Measurements from ENCODE around the gene AGXT. TPM values are rescaled to one million over a fixed set of nuclear protein-coding genes. Genes with fewer than 3 reads are reported as not detected.

Gene AGXT
- total RNA-seq, 2 experiments from 2014 or later = not detected

DNA sequence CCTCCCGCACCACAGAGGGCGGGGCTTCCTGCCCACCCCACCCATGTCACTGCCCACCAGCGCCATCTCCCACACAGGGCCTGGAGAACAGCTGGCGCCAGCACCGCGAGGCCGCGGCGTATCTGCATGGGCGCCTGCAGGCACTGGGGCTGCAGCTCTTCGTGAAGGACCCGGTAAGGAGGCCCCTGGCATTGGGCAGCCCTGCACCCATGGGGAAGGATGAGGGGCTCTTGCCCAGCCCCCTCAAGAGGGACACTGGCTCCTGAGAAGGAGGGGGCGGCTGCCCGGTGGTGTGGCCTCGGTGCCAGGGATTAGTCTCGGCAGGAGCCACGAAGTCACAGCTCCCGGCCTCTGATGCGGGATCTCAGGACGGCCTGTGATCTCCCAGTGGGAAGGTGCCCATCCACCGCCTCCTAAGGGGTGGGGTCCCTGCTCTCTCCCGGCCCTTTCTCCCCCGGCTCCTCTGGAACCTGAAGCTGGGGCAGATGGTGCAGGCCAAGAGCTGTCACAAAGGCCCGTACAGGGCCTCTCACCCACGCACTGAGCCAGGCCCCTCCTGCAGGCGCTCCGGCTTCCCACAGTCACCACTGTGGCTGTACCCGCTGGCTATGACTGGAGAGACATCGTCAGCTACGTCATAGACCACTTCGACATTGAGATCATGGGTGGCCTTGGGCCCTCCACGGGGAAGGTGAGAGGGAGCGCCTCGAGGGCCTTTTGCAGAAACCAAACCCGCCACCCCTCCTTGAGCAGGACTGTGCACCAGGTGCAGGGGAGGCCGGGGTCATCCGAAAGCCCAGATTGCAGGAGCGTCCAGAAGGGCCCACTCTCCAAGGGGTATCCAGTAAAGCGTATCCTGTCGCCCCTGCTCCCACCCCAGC lies 9.1 kb downstream of the AGXT start:
- no peaks in the 10 kb centered on the region for H3K36me3 Mint-ChIP-seq (ENCODE audit: low read depth)

DNA sequence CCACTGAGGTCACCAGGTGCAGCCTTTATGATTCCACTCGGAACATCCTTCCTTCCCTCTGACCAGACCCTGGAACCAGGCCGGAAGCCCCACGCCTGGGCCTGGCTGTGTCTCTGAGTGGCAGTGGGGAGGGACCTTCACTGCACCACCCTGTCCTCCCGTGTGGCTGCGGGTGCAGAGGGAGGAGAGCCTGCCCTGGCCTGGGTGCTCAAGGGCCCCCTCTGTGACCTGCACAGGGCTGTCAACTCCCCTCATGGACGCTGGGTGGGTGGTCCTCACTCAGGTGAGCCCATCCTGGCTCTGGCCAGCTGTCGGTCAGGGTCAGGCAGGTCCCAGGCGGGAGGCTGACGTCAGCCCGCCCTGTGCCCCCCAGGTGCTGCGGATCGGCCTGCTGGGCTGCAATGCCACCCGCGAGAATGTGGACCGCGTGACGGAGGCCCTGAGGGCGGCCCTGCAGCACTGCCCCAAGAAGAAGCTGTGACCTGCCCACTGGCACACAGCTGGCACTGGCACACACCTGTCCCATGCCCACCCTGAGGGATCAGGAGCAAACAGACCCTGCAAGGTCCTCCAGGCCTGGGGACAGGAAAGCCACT lies 9.8 kb downstream of the AGXT start:
- no peak for DNase-seq
- POLR2A ChIA-PET = no interaction called here
- no peak overlapping the region for H3K4me3 Mint-ChIP-seq
- H3K27me3 Mint-ChIP-seq = peaks cover 7% of the 10 kb centered on the region
- H3K9me3 Mint-ChIP-seq = no peaks in the 10 kb centered on the region
- no peak overlapping the region for H3K27ac Mint-ChIP-seq
- CTCF ChIA-PET = no interaction called here
- H3K4me1 Mint-ChIP-seq = no peaks in the 10 kb centered on the region
- H3K36me3 Mint-ChIP-seq (ENCODE audit: low read depth) = no peaks in the 10 kb centered on the region

More for the DNA sequence above, 9.1 kb downstream of the AGXT start:
- H3K27me3 Mint-ChIP-seq = peaks cover 5% of the 10 kb centered on the region
- H3K4me1 Mint-ChIP-seq = no peaks in the 10 kb centered on the region
- H3K9me3 Mint-ChIP-seq = no peaks in the 10 kb centered on the region
- no peak overlapping the region for H3K27ac Mint-ChIP-seq
- no peak overlapping the region for H3K4me3 Mint-ChIP-seq
- no peak for DNase-seq
- CTCF ChIA-PET = no interaction called here
- POLR2A ChIA-PET = no interaction called here

DNA sequence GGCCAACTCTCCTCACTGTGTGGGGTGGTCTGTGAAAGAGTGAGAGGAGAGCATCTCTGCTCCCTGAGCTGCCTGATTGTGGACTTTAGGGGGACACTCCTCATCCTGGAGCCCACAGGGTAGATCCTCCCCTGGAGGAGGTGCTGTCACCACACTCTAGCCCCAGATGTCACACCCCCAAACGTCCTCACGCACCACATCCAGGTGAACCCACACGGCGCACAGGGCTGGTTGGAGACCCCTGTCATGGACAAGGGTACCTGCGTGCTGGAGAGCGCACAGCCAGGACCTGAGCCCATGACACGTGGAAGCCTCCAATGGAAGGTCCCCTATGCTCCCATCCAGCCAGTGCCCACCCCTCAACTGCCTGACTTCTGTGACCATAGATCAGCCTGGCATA lies 10.5 kb downstream of the AGXT start:
- H3K9me3 Mint-ChIP-seq = no peaks in the 10 kb centered on the region
- H3K36me3 Mint-ChIP-seq (ENCODE audit: low read depth) = no peaks in the 10 kb centered on the region
- ChIA-PET CTCF (no interaction called here), POLR2A (no interaction called here)
- H3K27ac Mint-ChIP-seq = no peak overlapping the region
- no peak for DNase-seq
- H3K27me3 Mint-ChIP-seq = peaks cover 7% of the 10 kb centered on the region
- H3K4me1 Mint-ChIP-seq = no peaks in the 10 kb centered on the region
- H3K4me3 Mint-ChIP-seq = no peak overlapping the region

DNA sequence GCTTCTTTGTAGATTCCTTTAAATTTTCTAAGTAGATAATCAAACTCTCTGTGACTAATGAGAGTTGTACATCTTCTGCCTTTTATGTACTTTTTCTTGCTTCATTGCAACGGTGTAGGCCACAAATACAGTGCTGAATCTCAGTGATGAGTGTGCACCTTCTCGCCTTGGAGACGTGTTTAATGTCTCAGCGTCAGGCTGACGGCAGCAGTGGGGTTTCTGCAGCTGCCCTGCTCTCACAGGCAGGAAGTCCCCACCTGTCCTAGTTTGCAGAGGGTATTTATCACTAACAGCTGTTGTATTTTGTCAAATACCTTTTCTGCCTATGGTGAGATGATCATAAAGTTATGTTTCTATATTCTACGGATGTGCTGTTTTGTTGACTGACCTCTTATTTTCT lies 13.3 kb downstream of the AGXT start:
- Mint-ChIP-seq H3K36me3 (ENCODE audit: low read depth) (no peaks in the 10 kb centered on the region), H3K27me3 (peaks cover 7% of the 10 kb centered on the region), H3K4me1 (no peaks in the 10 kb centered on the region), H3K27ac (no peak overlapping the region), H3K4me3 (no peak overlapping the region), H3K9me3 (no peaks in the 10 kb centered on the region)
- CTCF ChIA-PET = interaction anchor here (1.0 kb wide), 1 partner anchor 196 kb away, joined by 3 read pairs; no protein-coding TSS in a partner anchor
- POLR2A ChIA-PET = no interaction called here
- no peak for DNase-seq

DNA sequence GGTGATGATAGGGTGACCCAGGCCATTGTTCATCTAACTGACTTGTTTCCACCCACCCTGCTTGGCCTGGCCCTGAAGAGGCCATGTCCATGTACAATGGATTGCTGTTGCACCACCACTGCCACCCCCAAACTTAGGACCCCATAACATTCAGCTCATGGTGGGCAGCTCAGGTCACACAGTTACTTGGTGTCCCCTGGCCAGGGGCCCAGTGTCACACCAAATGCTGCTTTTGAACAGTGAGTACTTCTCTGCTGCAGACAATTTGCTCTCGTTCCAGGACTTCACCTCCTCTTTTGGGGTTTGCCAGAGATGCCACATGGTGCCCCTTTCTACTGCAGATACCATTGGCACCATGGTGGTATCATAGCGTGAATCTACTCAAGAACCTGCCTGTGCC lies 15.6 kb downstream of the AGXT start:
- Mint-ChIP-seq H3K27me3 (peaks cover 7% of the 10 kb centered on the region), H3K27ac (no peak overlapping the region), H3K4me3 (no peak overlapping the region), H3K4me1 (no peaks in the 10 kb centered on the region), H3K9me3 (no peaks in the 10 kb centered on the region), H3K36me3 (ENCODE audit: low read depth) (no peaks in the 10 kb centered on the region)
- ChIA-PET POLR2A (no interaction called here), CTCF (no interaction called here)
- no peak for DNase-seq

DNA sequence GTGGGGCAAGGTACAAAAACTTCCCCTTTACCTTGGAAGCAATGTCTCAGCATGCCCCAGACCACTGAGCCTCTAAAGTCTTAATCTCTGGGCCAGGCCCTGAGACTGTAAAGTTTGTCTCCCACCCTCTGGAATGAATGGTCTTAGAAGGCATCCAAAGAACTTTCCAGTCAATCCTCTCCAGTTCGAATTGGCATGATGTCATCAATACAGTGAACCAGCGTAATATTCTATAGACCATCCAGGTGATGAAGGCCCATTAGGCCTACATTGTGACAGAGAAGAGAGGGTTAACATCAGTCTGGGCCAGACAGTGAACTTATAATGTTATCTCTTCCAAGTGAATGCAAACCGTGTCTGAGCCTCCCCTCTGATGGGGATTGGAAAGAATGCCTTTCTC lies 16.1 kb downstream of the AGXT start:
- Mint-ChIP-seq H3K4me3 (no peak overlapping the region), H3K36me3 (ENCODE audit: low read depth) (no peaks in the 10 kb centered on the region), H3K27ac (no peak overlapping the region), H3K4me1 (no peaks in the 10 kb centered on the region), H3K9me3 (no peaks in the 10 kb centered on the region), H3K27me3 (peaks cover 7% of the 10 kb centered on the region)
- CTCF ChIA-PET = no interaction called here
- POLR2A ChIA-PET = no interaction called here
- DNase-seq = no peak

DNA sequence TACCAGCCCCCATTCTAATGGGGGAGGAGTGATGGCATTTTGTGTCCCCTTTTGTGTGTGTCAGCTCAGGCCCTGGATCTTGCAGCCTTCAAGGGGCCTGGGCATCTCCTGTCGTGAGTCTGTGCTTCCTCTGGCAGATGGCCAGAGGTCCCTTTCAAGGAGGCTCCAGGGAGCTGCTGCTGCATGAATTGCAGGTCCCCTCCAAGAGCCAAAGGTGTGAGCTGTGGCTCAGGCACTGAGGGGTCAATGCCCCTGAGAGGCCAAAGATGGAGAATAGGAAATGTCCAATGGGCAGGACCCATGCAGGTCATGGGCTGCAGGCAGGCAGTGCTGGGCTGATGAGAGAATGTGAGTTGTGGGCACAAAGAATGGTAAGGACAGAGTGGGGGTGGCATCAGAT lies 16.9 kb downstream of the AGXT start:
- ChIA-PET CTCF (no interaction called here), POLR2A (no interaction called here)
- no peaks in the 10 kb centered on the region for H3K4me1 Mint-ChIP-seq
- no peaks in the 10 kb centered on the region for H3K36me3 Mint-ChIP-seq (ENCODE audit: low read depth)
- peaks cover 7% of the 10 kb centered on the region for H3K27me3 Mint-ChIP-seq
- H3K9me3 Mint-ChIP-seq = no peaks in the 10 kb centered on the region
- no peak for DNase-seq
- no peak overlapping the region for H3K4me3 Mint-ChIP-seq
- H3K27ac Mint-ChIP-seq = no peak overlapping the region

DNA sequence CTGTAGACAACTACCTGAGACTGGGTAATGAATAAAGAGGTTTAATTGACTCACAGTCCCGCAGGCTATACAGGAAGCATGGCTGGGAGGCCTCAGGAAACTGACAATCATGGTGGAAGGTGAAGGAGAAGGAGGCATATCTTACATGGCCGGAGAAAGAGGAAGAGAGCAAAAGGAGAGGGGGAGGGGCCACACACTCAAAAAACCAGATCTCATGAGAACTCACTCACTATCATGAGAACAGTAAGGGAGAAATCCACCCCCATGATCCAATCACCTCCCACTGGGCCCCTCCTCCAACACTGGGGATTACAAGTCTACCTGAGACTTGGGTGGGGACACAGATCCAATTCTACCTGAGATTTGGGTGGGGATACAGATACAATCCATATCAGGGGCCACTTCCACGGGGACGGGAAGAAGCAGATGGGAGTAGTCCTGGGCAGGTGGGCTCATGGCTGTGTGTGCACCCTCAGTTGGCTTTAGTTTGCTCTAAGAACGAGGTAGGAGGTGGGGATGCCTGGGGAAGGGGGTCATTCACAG lies 17.5 kb downstream of the AGXT start:
- H3K4me3 Mint-ChIP-seq = no peak overlapping the region
- H3K36me3 Mint-ChIP-seq (ENCODE audit: low read depth) = no peaks in the 10 kb centered on the region
- ChIA-PET CTCF (no interaction called here), POLR2A (no interaction called here)
- no peak overlapping the region for H3K27ac Mint-ChIP-seq
- no peak for DNase-seq
- no peaks in the 10 kb centered on the region for H3K4me1 Mint-ChIP-seq
- H3K9me3 Mint-ChIP-seq = no peaks in the 10 kb centered on the region
- peaks cover 7% of the 10 kb centered on the region for H3K27me3 Mint-ChIP-seq

DNA sequence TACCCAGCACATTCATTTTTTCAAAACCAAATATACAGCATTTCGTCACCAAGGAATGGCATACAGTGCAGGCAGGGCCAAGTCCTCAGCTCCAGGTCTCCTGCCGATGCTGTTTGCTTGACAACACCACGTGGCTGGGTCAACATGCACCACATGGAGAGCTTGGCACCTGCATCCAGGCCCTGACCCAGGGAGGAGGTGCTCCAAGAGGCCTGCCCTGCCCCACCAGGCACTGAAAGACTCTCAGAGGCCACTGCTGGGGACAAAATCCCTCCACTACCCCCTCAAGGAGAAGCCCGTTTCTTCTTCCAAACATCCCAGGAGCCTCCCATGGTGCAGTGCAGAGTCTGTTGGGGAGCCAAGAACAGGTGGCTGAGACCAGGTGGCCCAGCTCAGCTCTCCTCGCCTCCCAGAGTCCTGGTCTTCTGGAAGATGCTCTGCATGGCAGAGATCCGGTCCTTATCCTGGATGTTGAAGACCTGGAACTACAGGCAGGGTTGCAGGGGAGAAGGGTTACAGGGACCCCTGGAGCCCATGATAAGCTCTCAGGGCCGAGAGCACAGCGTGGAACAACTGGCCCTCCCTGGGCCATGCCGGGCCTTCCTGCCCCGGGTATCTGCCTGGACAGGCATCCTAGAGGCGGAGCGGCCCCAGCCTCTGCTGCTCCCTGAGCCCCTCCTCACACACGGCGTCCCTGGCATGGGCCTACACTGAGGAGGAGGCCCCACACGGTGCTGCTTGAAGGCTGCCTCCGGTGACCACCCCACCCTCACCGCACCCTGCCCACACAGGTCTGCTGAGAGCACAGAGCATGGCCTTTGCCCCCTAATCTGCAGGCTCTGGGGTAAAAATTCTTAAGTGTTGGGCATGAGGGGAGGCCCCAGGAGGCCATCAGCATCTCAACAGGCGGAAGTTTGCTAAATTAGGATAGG lies 18.3 kb downstream of the AGXT start:
- Mint-ChIP-seq H3K27me3 (peaks cover 5% of the 10 kb centered on the region), H3K4me3 (no peak overlapping the region), H3K27ac (no peak overlapping the region), H3K9me3 (no peaks in the 10 kb centered on the region), H3K36me3 (ENCODE audit: low read depth) (no peaks in the 10 kb centered on the region), H3K4me1 (no peaks in the 10 kb centered on the region)
- ChIA-PET POLR2A (no interaction called here), CTCF (no interaction called here)
- DNase-seq = no peak

DNA sequence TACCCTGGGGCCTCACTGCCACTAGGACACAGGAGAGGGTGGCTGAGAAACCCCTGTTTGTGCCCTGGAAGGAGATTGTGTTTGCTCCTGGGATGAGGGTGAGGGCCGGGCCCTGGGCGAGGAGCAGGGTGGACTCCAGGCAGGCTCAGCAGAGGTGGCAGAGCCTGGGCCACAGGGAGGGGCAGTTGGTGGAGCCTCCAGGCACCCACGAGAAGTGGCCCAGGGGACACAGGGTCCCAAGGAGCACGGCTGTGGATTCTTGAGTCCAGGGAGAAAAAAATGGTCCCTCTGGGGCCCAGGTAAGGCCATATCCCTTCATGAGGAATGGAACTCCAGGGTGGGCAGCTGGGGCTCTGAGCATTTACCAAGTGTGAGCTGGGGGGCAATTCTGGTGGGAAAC lies 19.0 kb downstream of the AGXT start:
- Mint-ChIP-seq H3K36me3 (ENCODE audit: low read depth) (no peaks in the 10 kb centered on the region), H3K9me3 (no peaks in the 10 kb centered on the region), H3K4me3 (no peak overlapping the region), H3K4me1 (no peaks in the 10 kb centered on the region), H3K27me3 (peaks cover 2% of the 10 kb centered on the region), H3K27ac (no peak overlapping the region)
- DNase-seq = no peak
- ChIA-PET POLR2A (no interaction called here), CTCF (no interaction called here)

DNA sequence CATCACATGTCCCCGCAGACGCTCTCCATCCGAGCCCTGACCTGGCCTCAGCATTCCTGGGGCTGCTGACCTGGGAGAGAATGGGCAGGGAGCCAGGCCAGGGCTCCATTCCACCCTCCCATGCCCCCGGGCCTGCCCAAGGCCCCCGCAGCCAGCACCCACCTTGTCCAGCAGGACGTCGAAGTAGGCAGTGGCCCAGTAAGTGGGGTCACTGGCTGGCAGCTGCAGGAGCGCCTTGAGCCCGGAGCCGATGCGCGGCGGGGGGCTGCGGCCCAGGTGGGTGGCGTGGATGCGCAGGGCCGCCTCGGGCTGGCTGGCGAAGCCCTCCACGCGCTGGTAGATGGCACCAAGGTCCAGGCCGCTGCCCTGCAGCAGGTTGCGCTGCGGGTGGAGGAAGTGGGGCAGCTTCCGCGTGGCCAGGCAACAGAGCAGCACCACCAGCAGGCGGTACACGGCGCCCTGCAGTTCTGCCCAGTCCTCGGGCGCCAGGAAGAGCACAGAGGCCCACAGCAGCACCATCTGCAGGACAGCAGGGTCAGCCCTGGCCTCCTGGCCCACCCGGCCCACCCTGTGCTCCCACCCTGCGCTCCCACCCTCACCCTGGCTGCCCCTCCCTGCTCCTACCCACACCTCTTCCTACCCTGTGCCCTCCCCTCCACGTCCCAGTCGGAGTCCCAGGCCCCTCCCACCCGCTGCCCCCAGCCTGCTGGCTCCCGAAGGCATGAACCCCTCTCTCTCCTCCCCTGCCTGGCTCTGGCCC lies 19.7 kb downstream of the AGXT start:
- H3K27ac Mint-ChIP-seq = no peak overlapping the region
- POLR2A ChIA-PET = no interaction called here
- CTCF ChIA-PET = no interaction called here
- DNase-seq = no peak
- no peaks in the 10 kb centered on the region for H3K9me3 Mint-ChIP-seq
- H3K4me1 Mint-ChIP-seq = no peaks in the 10 kb centered on the region
- peaks cover under 1% of the 10 kb centered on the region for H3K27me3 Mint-ChIP-seq
- no peaks in the 10 kb centered on the region for H3K36me3 Mint-ChIP-seq (ENCODE audit: low read depth)
- no peak overlapping the region for H3K4me3 Mint-ChIP-seq

DNA sequence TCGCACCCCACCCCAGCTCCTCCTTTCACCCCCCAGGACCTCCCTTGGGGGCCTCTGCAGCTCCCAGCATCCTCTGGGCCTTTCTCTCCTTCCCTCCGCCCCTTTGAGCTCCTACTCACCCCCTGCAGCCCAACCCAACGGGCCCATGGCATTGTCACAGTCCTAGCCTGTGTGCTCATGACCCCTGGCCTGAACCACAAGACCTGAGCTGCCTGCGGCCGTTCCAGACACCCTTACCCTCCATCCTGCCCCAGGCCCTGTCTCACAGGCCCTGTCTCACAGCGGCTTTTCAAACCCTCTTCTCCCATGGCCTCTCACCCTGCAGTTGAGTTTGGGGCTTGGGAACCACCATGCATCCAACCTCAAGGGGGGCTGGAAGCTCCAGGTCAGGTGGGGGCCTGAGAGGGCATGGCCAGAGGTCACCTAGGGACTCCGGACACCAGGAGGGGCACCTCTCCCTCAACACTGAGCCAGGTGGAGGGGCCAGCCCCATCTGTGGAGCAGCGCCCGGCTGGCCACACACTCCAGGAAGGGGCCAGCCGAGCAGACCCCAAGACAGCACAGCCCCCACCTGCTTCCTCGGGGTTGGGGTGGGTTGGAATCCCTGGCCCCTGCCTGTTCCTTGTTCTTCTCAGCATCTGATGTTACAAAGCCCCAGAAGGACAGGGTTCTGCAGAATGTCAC lies 20.4 kb downstream of the AGXT start:
- no peak for DNase-seq
- H3K4me3 Mint-ChIP-seq = no peak overlapping the region
- no peaks in the 10 kb centered on the region for H3K4me1 Mint-ChIP-seq
- H3K9me3 Mint-ChIP-seq = no peaks in the 10 kb centered on the region
- H3K27ac Mint-ChIP-seq = no peak overlapping the region
- no peaks in the 10 kb centered on the region for H3K36me3 Mint-ChIP-seq (ENCODE audit: low read depth)
- H3K27me3 Mint-ChIP-seq = no peaks in the 10 kb centered on the region
- CTCF ChIA-PET = no interaction called here
- POLR2A ChIA-PET = no interaction called here
